ENCODE results near the gene NCAPD2.
"Not testable (repeated sequence)": the region's sequence is repeated elsewhere in the genome, so short reads cannot be mapped to it uniquely, and the experiment has no call there.

DNA sequence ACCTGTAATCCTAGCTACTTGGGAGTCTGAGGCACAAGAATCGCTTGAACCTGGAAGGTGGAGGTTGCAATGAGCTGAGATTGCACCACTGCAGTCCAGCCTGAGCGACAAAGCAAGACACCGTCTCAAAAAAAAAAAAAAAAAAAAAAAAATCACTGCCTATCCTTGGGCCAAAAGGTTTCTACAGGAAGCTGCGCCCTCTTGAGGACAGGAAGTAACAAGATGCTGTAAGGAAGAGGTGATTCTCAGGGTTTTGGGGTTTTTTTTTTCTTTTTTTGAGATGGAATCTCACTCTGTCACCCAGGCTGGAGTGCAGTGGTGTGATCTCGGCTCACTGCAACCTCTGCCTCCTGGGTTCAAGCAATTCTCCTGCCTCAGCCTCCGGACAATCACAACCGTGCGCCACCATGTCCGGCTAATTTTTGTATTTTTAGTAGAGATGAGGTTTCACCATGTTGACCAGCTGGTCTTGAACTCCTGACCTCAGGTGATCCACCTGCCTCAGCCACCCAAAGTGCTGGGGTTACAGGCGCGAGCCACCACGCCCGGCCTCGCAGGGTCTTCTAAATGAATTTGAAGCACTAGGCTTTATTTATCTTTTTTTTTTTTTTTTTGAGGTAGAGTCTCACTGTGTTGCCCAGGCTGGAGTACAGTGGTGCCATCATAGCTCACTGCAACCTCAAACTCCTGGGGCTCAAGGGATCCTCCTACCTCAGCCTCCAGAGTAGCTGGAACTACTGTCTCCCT lies 64.3 kb downstream of the NCAPD2 start:
- TF ChIP-seq CTCF, POLR2A (IDR thresholded peaks at IDR 0.05): not testable (repeated sequence)
